IMR-90 (cell line): ENCODE data around the gene SLC29A1. TPM values are rescaled to one million over a fixed set of nuclear protein-coding genes. Genes with fewer than 3 reads are reported as not detected.

ENCODE experiments used
- ATAC-seq: fragments of 200-7000 bp; cut with Tn5 transposase; 2 replicates; pipeline ENCODE4 v1.9.1; 2020; ENCODE audit warnings: low read depth, mild to moderate bottlenecking, moderate library complexity
- BruUV-seq: library from RNA; stranded (reverse); fragments of 400-500 nt; replicated peaks from 2 replicates; lab custom pipeline; 2021; lab: Mats Ljungman, UMichigan
- CTCF ChIA-PET: fragments of 300-600 bp; formaldehyde crosslinking; extraction: SDS; loops from one replicate; lab custom pipeline; 2021; ENCODE audit warnings: antibody characterized with exemption; lab: Yijun Ruan, JAX
- POLR2A ChIA-PET: fragments of 300-600 bp; sonication (Branson Sonifier 250); formaldehyde crosslinking; loops from one replicate; lab custom pipeline; 2022; ENCODE audit warnings: antibody characterized with exemption; ENCODE audit not compliant: unreplicated experiment; lab: Charles Lee
- DNase-seq: peaks from one replicate; pipeline ENCODE4 v3.0.0; 2013
- H2AFZ ChIP-seq: replicated peaks from 2 replicates; pipeline ENCODE3; 2013; ENCODE audit warnings: low read length, mild to moderate bottlenecking; ENCODE audit not compliant: poor library complexity
- H2AK5ac ChIP-seq: 2 replicates; pipeline ENCODE4 v1.6.1; 2013; ENCODE audit warnings: low read depth, low read length, inconsistent platforms
- H2AK9ac ChIP-seq: replicated peaks from 2 replicates; pipeline ENCODE3; 2013; ENCODE audit warnings: mild to moderate bottlenecking, low read depth, low read length, moderate library complexity; ENCODE audit not compliant: poor library complexity
- H2BK120ac ChIP-seq: 2 replicates; pipeline ENCODE4 v1.6.1; 2013; ENCODE audit warnings: low read depth, low read length, inconsistent platforms
- H2BK15ac ChIP-seq: 3 replicates; pipeline ENCODE4 v1.6.1; 2013; ENCODE audit warnings: low read depth, low read length, inconsistent platforms
- H2BK20ac ChIP-seq: 2 replicates; pipeline ENCODE4 v1.6.1; 2013; ENCODE audit warnings: low read depth, mild to moderate bottlenecking, inconsistent platforms, low read length, moderate library complexity
- H2BK5ac ChIP-seq: 2 replicates; pipeline ENCODE4 v1.6.1; 2013; ENCODE audit warnings: mild to moderate bottlenecking, low read depth, low read length, inconsistent platforms; ENCODE audit not compliant: poor library complexity, severe bottlenecking
- H3K14ac ChIP-seq: replicated peaks from 2 replicates; pipeline ENCODE4 v1.6.1; 2013; ENCODE audit warnings: low read depth, low read length, inconsistent platforms
- H3K18ac ChIP-seq: 2 replicates; pipeline ENCODE4 v1.6.1; 2013; ENCODE audit warnings: low read depth, low read length, control low read depth
- H3K23ac ChIP-seq: 2 replicates; pipeline ENCODE4 v1.6.1; 2013; ENCODE audit warnings: low read depth, low read length, inconsistent platforms
- H3K27ac ChIP-seq: 2 replicates; pipeline ENCODE4 v1.5.1; 2013; ENCODE audit warnings: mild to moderate bottlenecking, control low read depth, low read length; ENCODE audit not compliant: insufficient read depth
- H3K27me3 ChIP-seq: 2 replicates; pipeline ENCODE4 v1.6.1; 2013; ENCODE audit warnings: low read length; ENCODE audit not compliant: control insufficient read depth, insufficient read depth
- H3K36me3 ChIP-seq: 2 replicates; pipeline ENCODE4 v1.6.1; 2013; ENCODE audit warnings: low read length, mixed read lengths; ENCODE audit not compliant: control insufficient read depth, insufficient read depth
- H3K4ac ChIP-seq: 2 replicates; pipeline ENCODE4 v1.6.1; 2013; ENCODE audit warnings: low read depth, low read length, inconsistent platforms
- H3K4me1 ChIP-seq: 2 replicates; pipeline ENCODE4 v1.6.1; 2013; ENCODE audit warnings: low read length, mixed read lengths; ENCODE audit not compliant: control insufficient read depth, insufficient read depth
- H3K4me2 ChIP-seq: 2 replicates; pipeline ENCODE4 v1.6.1; 2013; ENCODE audit warnings: low read depth, mild to moderate bottlenecking, control low read depth, low read length, moderate library complexity
- H3K4me3 ChIP-seq: 2 replicates; pipeline ENCODE4 v1.5.1; 2013; ENCODE audit warnings: low read depth, mild to moderate bottlenecking, control low read depth, low read length, moderate library complexity; ENCODE audit not compliant: insufficient read depth
- H3K56ac ChIP-seq: 2 replicates; pipeline ENCODE4 v1.6.1; 2013; ENCODE audit warnings: low read length, inconsistent platforms; ENCODE audit not compliant: insufficient read depth; ENCODE audit errors: extremely low read depth
- H3K79me1 ChIP-seq, 2 experiments: 2 replicates each; pipeline ENCODE4 v1.6.1; 2013; ENCODE audit warnings: low read length in 2 of 2, inconsistent platforms in 1 of 2, low read depth in 1 of 2
- H3K9ac ChIP-seq: 2 replicates; pipeline ENCODE4 v1.6.1; 2013; ENCODE audit warnings: low read depth, low read length, control low read depth
- H3K9me1 ChIP-seq: 2 replicates; pipeline ENCODE4 v1.6.1; 2013; ENCODE audit warnings: low read length, inconsistent platforms; ENCODE audit not compliant: insufficient read depth
- H3K9me3 ChIP-seq: 2 replicates; pipeline ENCODE4 v1.6.1; 2013; ENCODE audit warnings: low read length; ENCODE audit not compliant: control insufficient read depth, insufficient read depth
- H4K20me1 ChIP-seq: 2 replicates; pipeline ENCODE4 v1.6.1; 2013; ENCODE audit warnings: low read length, inconsistent platforms; ENCODE audit not compliant: insufficient read depth
- H4K5ac ChIP-seq: 2 replicates; pipeline ENCODE4 v1.6.1; 2013; ENCODE audit warnings: mild to moderate bottlenecking, low read depth, low read length, control low read depth
- H4K8ac ChIP-seq, 2 experiments: 2 replicates each; pipeline ENCODE4 v1.6.1; 2013; ENCODE audit warnings: low read depth in 2 of 2, low read length in 2 of 2, control low read depth in 1 of 2, inconsistent platforms in 1 of 2
- H4K91ac ChIP-seq: 2 replicates; pipeline ENCODE4 v1.6.1; 2013; ENCODE audit warnings: low read depth, low read length, inconsistent platforms; ENCODE audit not compliant: insufficient read depth
- CHD1 ChIP-seq: IDR thresholded peaks from 2 replicates; pipeline ENCODE4 v1.6.1; 2012; ENCODE audit warnings: low read depth, low read length, improper control_type of control experiment
- MAFK ChIP-seq: IDR thresholded peaks from 2 replicates; pipeline ENCODE4 v1.6.1; 2012; ENCODE audit warnings: low read depth, low read length, improper control_type of control experiment
- MAZ ChIP-seq: IDR thresholded peaks from 2 replicates; pipeline ENCODE4 v1.6.1; 2012; ENCODE audit warnings: low read depth, mild to moderate bottlenecking, low read length, improper control_type of control experiment, moderate library complexity, borderline replicate concordance
- MXI1 ChIP-seq: IDR thresholded peaks from 2 replicates; pipeline ENCODE4 v1.6.1; 2012; ENCODE audit warnings: low read depth, mild to moderate bottlenecking, low read length, moderate library complexity, borderline replicate concordance
- POLR2A ChIP-seq: IDR thresholded peaks from 2 replicates; pipeline ENCODE4 v1.6.1; 2012; ENCODE audit warnings: mild to moderate bottlenecking, low read depth, low read length
- RCOR1 ChIP-seq: IDR thresholded peaks from 2 replicates; pipeline ENCODE4 v1.6.1; 2012; ENCODE audit warnings: mild to moderate bottlenecking, low read length, improper control_type of control experiment; ENCODE audit not compliant: insufficient replicate concordance
- RFX5 ChIP-seq: IDR thresholded peaks from 2 replicates; pipeline ENCODE4 v1.8.0; 2012; ENCODE audit warnings: low read depth, mild to moderate bottlenecking, low read length, moderate library complexity
- WGBS, 2 experiments: methylation state at CpG; one replicate each; pipeline versions ENCODE4 v1.1.5 to v1.1.7; 2013; ENCODE audit warnings: missing lambda C conversion rate in 2 of 2; ENCODE audit not compliant: insufficient read length in 1 of 2; ENCODE audit errors: extremely low coverage in 2 of 2; 5-methylcytosine and 5-hydroxymethylcytosine counted together
- dilution Hi-C: fragments of 300-500 bp; cut with HindIII; formaldehyde crosslinking; loops from one replicate; pipeline ENCODE4 v1.14.3; 2018; ENCODE audit warnings: low sequenced_read_pairs; ENCODE audit not compliant: unreplicated experiment
- in situ Hi-C: fragments of 300-500 bp; cut with MboI; formaldehyde crosslinking; loops from 3 replicates; pipeline ENCODE4 v1.14.3; 2019; ENCODE audit warnings: low sequenced_read_pairs, inconsistent platforms, mixed read lengths
- intact Hi-C: fragments of 100-400 bp; cut with micrococcal nuclease; formaldehyde crosslinking; loops from 2 replicates; pipeline ENCODE4 v1.10.0; 2022
- polyA plus RNA-seq, 3 experiments: library from polyadenylated mRNA; depleted of rRNA; stranded (reverse); fragments of >200 nt; gene quantifications; 2 replicates each; pipeline ENCODE4 v1.2.3, GENCODE V29; 2012; ENCODE audit warnings: low replicate concordance in 1 of 3
- total RNA-seq: library from RNA; depleted of rRNA; stranded (reverse); fragments of >200 nt; gene quantifications from 2 replicates; pipeline ENCODE4 v1.2.3, GENCODE V29; 2012
- TF ChIP-seq, protein P1 (sequence below): fragments of 150-350 bp; IDR thresholded peaks from 2 replicates; pipeline ENCODE4 v1.6.1; 2017; ENCODE audit warnings: mild to moderate bottlenecking, antibody characterized with exemption, low read length, low read depth
- TF ChIP-seq, protein P2 (sequence below): conservative IDR thresholded peaks from 2 replicates; pipeline ENCODE4 v1.5.1; 2012; ENCODE audit warnings: mild to moderate bottlenecking, low read depth, low read length, improper control_type of control experiment
- TF ChIP-seq, protein P3 (sequence below): fragments of 150-350 bp; IDR thresholded peaks from 2 replicates; pipeline ENCODE4 v1.6.1; 2016; ENCODE audit warnings: low read depth, mild to moderate bottlenecking, low read length, moderate library complexity, borderline replicate concordance

Gene SLC29A1
- total and polyA plus RNA-seq, 2 of the 4 experiments (the other 2 are of a cell fraction) = 4.1 to 22.1 TPM

DNA sequence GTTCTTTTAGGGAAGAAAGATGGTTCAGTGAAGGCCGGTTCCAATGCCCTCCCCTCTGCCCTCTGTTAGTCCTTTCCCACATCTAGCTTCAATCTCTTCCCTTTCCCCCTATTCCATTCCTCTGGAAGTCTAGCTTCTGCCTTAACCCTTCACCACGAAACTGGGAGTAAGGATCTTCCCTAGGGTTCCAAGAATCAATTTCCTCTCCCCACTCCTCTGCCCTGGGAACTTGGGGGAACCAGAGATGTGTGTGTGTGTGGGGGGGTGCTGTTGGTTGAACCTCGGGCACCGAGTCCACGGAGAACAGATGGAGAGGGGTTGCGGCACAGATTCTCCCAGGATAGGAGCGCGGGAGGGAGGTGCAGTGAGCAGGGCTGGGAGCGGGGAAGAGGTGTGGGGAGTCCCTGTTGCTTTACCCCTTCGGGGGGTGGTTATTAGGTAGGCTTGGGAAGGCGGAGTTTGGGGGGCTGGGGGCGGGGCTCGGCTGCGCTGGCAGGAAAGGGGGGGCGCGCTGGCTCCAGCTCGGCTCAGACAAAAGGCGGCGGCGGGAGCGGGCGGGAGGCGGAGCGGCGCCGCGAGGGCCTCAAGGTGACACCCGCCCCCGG is 46.6 kb downstream of the SLC29A1 start, which contains the start of gene TMEM151B:
Gene TMEM151B, plus strand, starts transcription at position 530 of the 605 bp plus-strand sequence. CDS start 293 bp downstream, outside the sequence.
- Histone ChIP-seq H3K23ac (no peak within 1 kb of the TSS), H2AK5ac (no peak within 1 kb of the TSS), H2AK9ac (no peak within 1 kb of the TSS), H3K4me2 (no peak within 1 kb of the TSS; the same call in 1 of the 2 replicates), H3K18ac (no peak within 1 kb of the TSS), H3K27ac (no peak within 1 kb of the TSS), H2BK15ac (no peak within 1 kb of the TSS), H3K9me1 (no peaks in the 10 kb centered on the region), H3K27me3 (peaks cover 55% of the 10 kb centered on the region), H3K56ac (no peak within 1 kb of the TSS), H3K79me1 (no peaks in the 10 kb centered on the region), H4K8ac (no peak within 1 kb of the TSS), H3K9me3 (no peaks in the 10 kb centered on the region), H4K91ac (no peak within 1 kb of the TSS), H3K4me3 (no peak within 1 kb of the TSS; the same call in 1 of the 2 replicates), H2BK20ac (no peak within 1 kb of the TSS), H3K14ac (no peak within 1 kb of the TSS), H3K36me3 (no peaks in the 10 kb centered on the region), H2BK5ac (no peak within 1 kb of the TSS), H3K9ac (no peak within 1 kb of the TSS), H2BK120ac (no peak within 1 kb of the TSS), H4K5ac (no peak within 1 kb of the TSS), H2AFZ (no peak within 1 kb of the TSS), H3K4me1 (no peaks in the 10 kb centered on the region), H3K4ac (no peak within 1 kb of the TSS), H4K20me1 (peaks cover 1% of the 10 kb centered on the region; the same call in 1 of the 2 replicates)
- ATAC-seq (no peak), DNase-seq (no peak)
- no TSS peak for BruUV-seq
- in situ Hi-C loops (no loop called here), intact Hi-C loops (no loop called here), dilution Hi-C loops (no loop called here)
- WGBS, 2 experiments = 0% methylated on average over 2 of the region's 29 CpGs; no CpG with 5 or more reads in 1 of the 2 experiments
- CTCF ChIA-PET = interaction anchor here (1.1 kb wide), 1 partner anchor 64 kb away, joined by 3 read pairs; no protein-coding TSS in a partner anchor
- TF ChIP-seq MAZ (no peak), MXI1 (no peak), CHD1 (no peak), RFX5 (no peak), RCOR1 (no peak), MAFK (no peak), POLR2A (no peak)
- TF ChIP-seq, protein P1, sequence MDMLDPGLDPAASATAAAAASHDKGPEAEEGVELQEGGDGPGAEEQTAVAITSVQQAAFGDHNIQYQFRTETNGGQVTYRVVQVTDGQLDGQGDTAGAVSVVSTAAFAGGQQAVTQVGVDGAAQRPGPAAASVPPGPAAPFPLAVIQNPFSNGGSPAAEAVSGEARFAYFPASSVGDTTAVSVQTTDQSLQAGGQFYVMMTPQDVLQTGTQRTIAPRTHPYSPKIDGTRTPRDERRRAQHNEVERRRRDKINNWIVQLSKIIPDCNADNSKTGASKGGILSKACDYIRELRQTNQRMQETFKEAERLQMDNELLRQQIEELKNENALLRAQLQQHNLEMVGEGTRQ = no peak
- TF ChIP-seq, protein P2, sequence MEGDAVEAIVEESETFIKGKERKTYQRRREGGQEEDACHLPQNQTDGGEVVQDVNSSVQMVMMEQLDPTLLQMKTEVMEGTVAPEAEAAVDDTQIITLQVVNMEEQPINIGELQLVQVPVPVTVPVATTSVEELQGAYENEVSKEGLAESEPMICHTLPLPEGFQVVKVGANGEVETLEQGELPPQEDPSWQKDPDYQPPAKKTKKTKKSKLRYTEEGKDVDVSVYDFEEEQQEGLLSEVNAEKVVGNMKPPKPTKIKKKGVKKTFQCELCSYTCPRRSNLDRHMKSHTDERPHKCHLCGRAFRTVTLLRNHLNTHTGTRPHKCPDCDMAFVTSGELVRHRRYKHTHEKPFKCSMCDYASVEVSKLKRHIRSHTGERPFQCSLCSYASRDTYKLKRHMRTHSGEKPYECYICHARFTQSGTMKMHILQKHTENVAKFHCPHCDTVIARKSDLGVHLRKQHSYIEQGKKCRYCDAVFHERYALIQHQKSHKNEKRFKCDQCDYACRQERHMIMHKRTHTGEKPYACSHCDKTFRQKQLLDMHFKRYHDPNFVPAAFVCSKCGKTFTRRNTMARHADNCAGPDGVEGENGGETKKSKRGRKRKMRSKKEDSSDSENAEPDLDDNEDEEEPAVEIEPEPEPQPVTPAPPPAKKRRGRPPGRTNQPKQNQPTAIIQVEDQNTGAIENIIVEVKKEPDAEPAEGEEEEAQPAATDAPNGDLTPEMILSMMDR = no peak
- TF ChIP-seq, protein P3, sequence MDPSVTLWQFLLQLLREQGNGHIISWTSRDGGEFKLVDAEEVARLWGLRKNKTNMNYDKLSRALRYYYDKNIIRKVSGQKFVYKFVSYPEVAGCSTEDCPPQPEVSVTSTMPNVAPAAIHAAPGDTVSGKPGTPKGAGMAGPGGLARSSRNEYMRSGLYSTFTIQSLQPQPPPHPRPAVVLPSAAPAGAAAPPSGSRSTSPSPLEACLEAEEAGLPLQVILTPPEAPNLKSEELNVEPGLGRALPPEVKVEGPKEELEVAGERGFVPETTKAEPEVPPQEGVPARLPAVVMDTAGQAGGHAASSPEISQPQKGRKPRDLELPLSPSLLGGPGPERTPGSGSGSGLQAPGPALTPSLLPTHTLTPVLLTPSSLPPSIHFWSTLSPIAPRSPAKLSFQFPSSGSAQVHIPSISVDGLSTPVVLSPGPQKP = no peak
- POLR2A ChIA-PET = no interaction called here
